GM12878 (cell line): ENCODE results near the gene SLC6A3. TPM values are rescaled to one million over a fixed set of nuclear protein-coding genes. Genes with fewer than 3 reads are reported as not detected.

Experiments
- DPF2 ChIP-seq: fragments of 450-650 bp; IDR thresholded peaks from 2 replicates; pipeline ENCODE4 v1.6.1; 2017; ENCODE audit warnings: mild to moderate bottlenecking
- HDGF ChIP-seq: fragments of 450-650 bp; IDR thresholded peaks from 2 replicates; pipeline ENCODE4 v1.6.1; 2016; ENCODE audit warnings: antibody characterized with exemption
- JUNB ChIP-seq: IDR thresholded peaks from 2 replicates; pipeline ENCODE4 v1.6.1; 2016; ENCODE audit warnings: antibody characterized with exemption, mild to moderate bottlenecking
- MEF2B ChIP-seq: fragments of 450-650 bp; IDR thresholded peaks from 2 replicates; pipeline ENCODE4 v1.6.1; 2018; ENCODE audit warnings: mild to moderate bottlenecking, moderate library complexity; ENCODE audit not compliant: partially characterized antibody, poor library complexity, severe bottlenecking
- MTA2 ChIP-seq: fragments of 450-650 bp; IDR thresholded peaks from 2 replicates; pipeline ENCODE4 v1.6.1; 2016; ENCODE audit warnings: low read depth, mild to moderate bottlenecking, moderate library complexity
- NFXL1 ChIP-seq: fragments of 450-650 bp; IDR thresholded peaks from 2 replicates; pipeline ENCODE4 v1.6.1; 2017; ENCODE audit warnings: antibody characterized with exemption, mild to moderate bottlenecking, borderline replicate concordance
- PBX3 ChIP-seq: IDR thresholded peaks from 2 replicates; pipeline ENCODE4 v1.6.1; 2011; ENCODE audit warnings: mild to moderate bottlenecking, low read depth, low read length, moderate library complexity; ENCODE audit not compliant: insufficient replicate concordance
- PKNOX1 ChIP-seq: fragments of 450-650 bp; IDR thresholded peaks from 2 replicates; pipeline ENCODE4 v1.6.1; 2016; ENCODE audit warnings: mild to moderate bottlenecking
- POLR2A ChIP-seq: IDR thresholded peaks from 2 replicates; pipeline ENCODE4 v1.6.1; 2011; ENCODE audit warnings: low read depth, mild to moderate bottlenecking, low read length
- SMAD1 ChIP-seq: fragments of 450-650 bp; IDR thresholded peaks from 2 replicates; pipeline ENCODE4 v1.6.1; 2018; ENCODE audit warnings: mild to moderate bottlenecking, low read depth; ENCODE audit not compliant: partially characterized antibody
- SMAD5 ChIP-seq: IDR thresholded peaks from 2 replicates; pipeline ENCODE4 v1.6.1; 2016; ENCODE audit warnings: antibody characterized with exemption, low read depth
- TAF1 ChIP-seq: IDR thresholded peaks from 2 replicates; pipeline ENCODE4 v1.6.1; 2011; ENCODE audit warnings: mild to moderate bottlenecking, low read depth, low read length, borderline replicate concordance
- TARDBP ChIP-seq: IDR thresholded peaks from 2 replicates; pipeline ENCODE4 v1.6.1; 2016; ENCODE audit warnings: borderline replicate concordance
- USF2 ChIP-seq: IDR thresholded peaks from 2 replicates; pipeline ENCODE4 v1.6.1; 2011; ENCODE audit warnings: low read depth, low read length, improper control_type of control experiment, borderline replicate concordance
- polyA plus RNA-seq, 11 experiments: library from polyadenylated mRNA; depleted of rRNA in 4 of 11; unstranded in 6 of 11; stranded (reverse) in 5 of 11; fragments of >200 nt; fragmentation: Nextera tagmentation in 4 of 11; fragmentation: Illumina TruSeq in 1 of 11; extraction: Ambion mirVana in 4 of 11; extraction: Trizol in 1 of 11; gene quantifications; 1 replicate in 1 of 11; 2 replicates in 10 of 11; pipeline versions ENCODE4 v1.2.1 to v1.2.3, GENCODE V29; 2011 to 2016; ENCODE audit warnings: inconsistent platforms in 2 of 11, missing spikeins in 2 of 11, low read depth in 1 of 11
- total RNA-seq, 4 experiments: library from RNA; depleted of rRNA in 3 of 4; stranded (reverse); fragments of >200 nt in 3 of 4; fragmentation: Illumina TruSeq in 1 of 4; extraction: Trizol in 1 of 4; gene quantifications; 2 replicates each; pipeline versions ENCODE4 v1.2.1 to v1.2.3, GENCODE V29; 2013 to 2021
- TF ChIP-seq, protein P1 (sequence below): fragments of 450-650 bp; IDR thresholded peaks from 2 replicates; pipeline ENCODE4 v1.6.1; 2017; ENCODE audit warnings: borderline replicate concordance
- TF ChIP-seq, protein P2 (sequence below): fragments of 450-650 bp; IDR thresholded peaks from 2 replicates; pipeline ENCODE4 v1.6.1; 2014; ENCODE audit warnings: mild to moderate bottlenecking
- TF ChIP-seq, protein P3 (sequence below): fragments of 450-650 bp; formaldehyde crosslinking; IDR thresholded peaks from 2 replicates; pipeline ENCODE4 v1.4.0; 2020; ENCODE audit warnings: mild to moderate bottlenecking, moderate library complexity
- TF ChIP-seq, protein P4 (sequence below): fragments of 450-650 bp; IDR thresholded peaks from 2 replicates; pipeline ENCODE4 v1.6.1; 2017; ENCODE audit warnings: mild to moderate bottlenecking, low read depth, inconsistent platforms; ENCODE audit not compliant: poor library complexity, severe bottlenecking

The SLC6A3 gene
- total and polyA plus RNA-seq, 10 of the 15 experiments (the other 5 are each of a cell fraction or from before 2014, with no cell fraction given) = 0.01 TPM; not detected in 9

DNA sequence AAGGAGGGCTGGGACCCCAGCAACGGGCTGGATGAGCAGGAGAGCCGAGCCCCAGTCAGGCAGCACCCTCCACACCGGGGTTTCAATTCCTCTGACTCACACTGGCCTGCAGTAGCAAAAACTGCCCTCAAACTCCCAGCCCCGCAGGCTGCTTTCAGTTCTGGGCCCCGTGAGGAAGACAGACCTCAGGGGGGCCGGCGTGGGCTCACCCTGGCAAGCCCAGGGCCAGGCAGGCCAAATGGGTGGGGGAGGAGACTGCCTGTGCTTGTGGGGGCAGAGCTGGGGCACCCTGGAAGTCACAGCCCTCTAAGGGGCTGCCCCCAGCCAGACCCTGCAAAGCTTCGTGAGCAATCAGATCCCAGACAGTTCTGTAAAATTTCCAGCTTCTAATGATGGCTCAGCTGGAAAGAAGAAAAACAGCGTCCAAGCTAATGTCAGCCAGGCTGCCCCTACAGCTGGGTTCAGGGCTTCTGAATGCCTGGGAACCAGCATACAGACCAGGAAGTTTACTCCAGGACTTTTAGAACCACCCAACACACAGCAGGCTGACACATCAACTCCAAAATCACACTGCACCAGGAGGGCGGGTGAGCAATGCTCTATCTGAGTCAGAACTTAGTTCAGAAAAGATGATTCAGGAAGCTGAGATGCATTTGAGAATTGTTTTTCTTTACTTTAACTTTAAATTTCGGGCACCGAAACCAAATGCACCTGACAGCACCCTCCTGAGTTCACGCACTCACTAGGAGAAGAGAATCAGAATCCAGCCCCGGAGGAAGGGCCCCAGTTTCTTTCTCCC lies 43.8 kb upstream of the SLC6A3 start (continued):
- TF ChIP-seq SMAD1 = peak; percentile 16
- peak; percentile 83 for TF ChIP-seq MEF2B
- TF ChIP-seq MTA2 = no peak
- TF ChIP-seq TARDBP = no peak; the same call in 1 of the 2 replicates
- TF ChIP-seq JUNB = peak; percentile 51
- TF ChIP-seq POLR2A = peak; percentile 72
- TF ChIP-seq, protein P1, sequence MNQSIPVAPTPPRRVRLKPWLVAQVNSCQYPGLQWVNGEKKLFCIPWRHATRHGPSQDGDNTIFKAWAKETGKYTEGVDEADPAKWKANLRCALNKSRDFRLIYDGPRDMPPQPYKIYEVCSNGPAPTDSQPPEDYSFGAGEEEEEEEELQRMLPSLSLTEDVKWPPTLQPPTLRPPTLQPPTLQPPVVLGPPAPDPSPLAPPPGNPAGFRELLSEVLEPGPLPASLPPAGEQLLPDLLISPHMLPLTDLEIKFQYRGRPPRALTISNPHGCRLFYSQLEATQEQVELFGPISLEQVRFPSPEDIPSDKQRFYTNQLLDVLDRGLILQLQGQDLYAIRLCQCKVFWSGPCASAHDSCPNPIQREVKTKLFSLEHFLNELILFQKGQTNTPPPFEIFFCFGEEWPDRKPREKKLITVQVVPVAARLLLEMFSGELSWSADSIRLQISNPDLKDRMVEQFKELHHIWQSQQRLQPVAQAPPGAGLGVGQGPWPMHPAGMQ = no peak
- TF ChIP-seq PBX3 = peak; percentile 35
- peak; percentile 25; the same call in 1 of the 2 replicates for TF ChIP-seq SMAD5
- TF ChIP-seq, protein P2, sequence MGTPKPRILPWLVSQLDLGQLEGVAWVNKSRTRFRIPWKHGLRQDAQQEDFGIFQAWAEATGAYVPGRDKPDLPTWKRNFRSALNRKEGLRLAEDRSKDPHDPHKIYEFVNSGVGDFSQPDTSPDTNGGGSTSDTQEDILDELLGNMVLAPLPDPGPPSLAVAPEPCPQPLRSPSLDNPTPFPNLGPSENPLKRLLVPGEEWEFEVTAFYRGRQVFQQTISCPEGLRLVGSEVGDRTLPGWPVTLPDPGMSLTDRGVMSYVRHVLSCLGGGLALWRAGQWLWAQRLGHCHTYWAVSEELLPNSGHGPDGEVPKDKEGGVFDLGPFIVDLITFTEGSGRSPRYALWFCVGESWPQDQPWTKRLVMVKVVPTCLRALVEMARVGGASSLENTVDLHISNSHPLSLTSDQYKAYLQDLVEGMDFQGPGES = no peak
- peak; percentile 31 for TF ChIP-seq USF2
- TF ChIP-seq PKNOX1 = no peak
- TF ChIP-seq DPF2 = peak; percentile 89
- peak; percentile 56; the same call in 1 of the 2 replicates for TF ChIP-seq TAF1
- TF ChIP-seq NFXL1 = no peak
- no peak; the same call in 1 of the 2 replicates for TF ChIP-seq HDGF
- TF ChIP-seq, protein P3, sequence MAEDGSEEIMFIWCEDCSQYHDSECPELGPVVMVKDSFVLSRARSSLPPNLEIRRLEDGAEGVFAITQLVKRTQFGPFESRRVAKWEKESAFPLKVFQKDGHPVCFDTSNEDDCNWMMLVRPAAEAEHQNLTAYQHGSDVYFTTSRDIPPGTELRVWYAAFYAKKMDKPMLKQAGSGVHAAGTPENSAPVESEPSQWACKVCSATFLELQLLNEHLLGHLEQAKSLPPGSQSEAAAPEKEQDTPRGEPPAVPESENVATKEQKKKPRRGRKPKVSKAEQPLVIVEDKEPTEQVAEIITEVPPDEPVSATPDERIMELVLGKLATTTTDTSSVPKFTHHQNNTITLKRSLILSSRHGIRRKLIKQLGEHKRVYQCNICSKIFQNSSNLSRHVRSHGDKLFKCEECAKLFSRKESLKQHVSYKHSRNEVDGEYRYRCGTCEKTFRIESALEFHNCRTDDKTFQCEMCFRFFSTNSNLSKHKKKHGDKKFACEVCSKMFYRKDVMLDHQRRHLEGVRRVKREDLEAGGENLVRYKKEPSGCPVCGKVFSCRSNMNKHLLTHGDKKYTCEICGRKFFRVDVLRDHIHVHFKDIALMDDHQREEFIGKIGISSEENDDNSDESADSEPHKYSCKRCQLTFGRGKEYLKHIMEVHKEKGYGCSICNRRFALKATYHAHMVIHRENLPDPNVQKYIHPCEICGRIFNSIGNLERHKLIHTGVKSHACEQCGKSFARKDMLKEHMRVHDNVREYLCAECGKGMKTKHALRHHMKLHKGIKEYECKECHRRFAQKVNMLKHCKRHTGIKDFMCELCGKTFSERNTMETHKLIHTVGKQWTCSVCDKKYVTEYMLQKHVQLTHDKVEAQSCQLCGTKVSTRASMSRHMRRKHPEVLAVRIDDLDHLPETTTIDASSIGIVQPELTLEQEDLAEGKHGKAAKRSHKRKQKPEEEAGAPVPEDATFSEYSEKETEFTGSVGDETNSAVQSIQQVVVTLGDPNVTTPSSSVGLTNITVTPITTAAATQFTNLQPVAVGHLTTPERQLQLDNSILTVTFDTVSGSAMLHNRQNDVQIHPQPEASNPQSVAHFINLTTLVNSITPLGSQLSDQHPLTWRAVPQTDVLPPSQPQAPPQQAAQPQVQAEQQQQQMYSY (CRISPR knock-in tag) = no peak
- TF ChIP-seq, protein P4, sequence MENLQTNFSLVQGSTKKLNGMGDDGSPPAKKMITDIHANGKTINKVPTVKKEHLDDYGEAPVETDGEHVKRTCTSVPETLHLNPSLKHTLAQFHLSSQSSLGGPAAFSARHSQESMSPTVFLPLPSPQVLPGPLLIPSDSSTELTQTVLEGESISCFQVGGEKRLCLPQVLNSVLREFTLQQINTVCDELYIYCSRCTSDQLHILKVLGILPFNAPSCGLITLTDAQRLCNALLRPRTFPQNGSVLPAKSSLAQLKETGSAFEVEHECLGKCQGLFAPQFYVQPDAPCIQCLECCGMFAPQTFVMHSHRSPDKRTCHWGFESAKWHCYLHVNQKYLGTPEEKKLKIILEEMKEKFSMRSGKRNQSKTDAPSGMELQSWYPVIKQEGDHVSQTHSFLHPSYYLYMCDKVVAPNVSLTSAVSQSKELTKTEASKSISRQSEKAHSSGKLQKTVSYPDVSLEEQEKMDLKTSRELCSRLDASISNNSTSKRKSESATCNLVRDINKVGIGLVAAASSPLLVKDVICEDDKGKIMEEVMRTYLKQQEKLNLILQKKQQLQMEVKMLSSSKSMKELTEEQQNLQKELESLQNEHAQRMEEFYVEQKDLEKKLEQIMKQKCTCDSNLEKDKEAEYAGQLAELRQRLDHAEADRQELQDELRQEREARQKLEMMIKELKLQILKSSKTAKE = peak; percentile 54
